Heart left ventricle (tissue), 16 donors: ENCODE measurements around the gene NHLRC4. TPM values are rescaled to one million over a fixed set of nuclear protein-coding genes. Genes with fewer than 3 reads are reported as not detected.

Source experiments
- ATAC-seq, 4 donors: fragments of 200-7000 bp; cut with Tn5 transposase; one replicate each; pipeline ENCODE4 v1.9.1; 2020 to 2022; ENCODE audit warnings: moderate library complexity in 4 of 4, mild to moderate bottlenecking in 3 of 4, moderate number of reproducible peaks in 1 of 4
- DNase-seq, 5 donors: peaks; one replicate each; pipeline ENCODE4 v3.0.0-alpha.2; 2020
- H3K27ac ChIP-seq, 12 donors: fragments of 200-600 bp; sonication (generic) in 4 of 12; one replicate each; pipeline versions ENCODE4 v1.5.0 to v1.8.0; 2016 to 2022; ENCODE audit warnings: mild to moderate bottlenecking in 2 of 12
- H3K27me3 ChIP-seq, 9 donors: fragments of 200-600 bp; sonication (generic) in 2 of 9; one replicate each; pipeline versions ENCODE4 v1.5.1 to v1.8.0; 2016 to 2022; ENCODE audit warnings: mild to moderate bottlenecking in 3 of 9
- H3K36me3 ChIP-seq, 9 donors: fragments of 200-600 bp; sonication (generic) in 2 of 9; one replicate each; pipeline versions ENCODE4 v1.5.0 to v1.8.0; 2018 to 2022; ENCODE audit warnings: mild to moderate bottlenecking in 2 of 9
- H3K4me1 ChIP-seq, 12 donors: fragments of 200-600 bp; sonication (generic) in 4 of 12; one replicate each; pipeline versions ENCODE4 v1.5.0 to v1.8.0; 2016 to 2022; ENCODE audit warnings: mild to moderate bottlenecking in 3 of 12
- H3K4me3 ChIP-seq, 12 donors: fragments of 200-600 bp; sonication (generic) in 4 of 12; one replicate each; pipeline versions ENCODE4 v1.5.0 to v1.8.0; 2017 to 2022; ENCODE audit warnings: mild to moderate bottlenecking in 9 of 12, moderate library complexity in 4 of 12
- H3K9me3 ChIP-seq, 12 donors: fragments of 200-600 bp; sonication (generic) in 4 of 12; one replicate each; pipeline versions ENCODE4 v1.5.0 to v1.8.0; 2016 to 2022; ENCODE audit warnings: mild to moderate bottlenecking in 1 of 12
- POLR2A ChIP-seq, 2 donors: fragments of 450-650 bp; IDR thresholded peaks; one replicate each; pipeline ENCODE4 v1.6.1; 2017; ENCODE audit warnings: antibody characterized with exemption in 2 of 2, mild to moderate bottlenecking in 2 of 2, moderate library complexity in 2 of 2
- WGBS, 4 donors: extraction: QIAGEN DNeasy Blood & Tissue Kit in 2 of 4; methylation state at CpG; one replicate each; pipeline versions ENCODE4 v1.1.5 to v1.1.7; 2013 to 2018; 5-methylcytosine and 5-hydroxymethylcytosine counted together
- intact Hi-C, 10 donors: fragments of 100-400 bp; cut with DNase I; formaldehyde crosslinking; loops; one replicate each; pipeline versions ENCODE4 v1.11.1 to v1.14.2; 2022
- polyA plus RNA-seq, 2 donors: library from polyadenylated mRNA; stranded (reverse); fragments of 200-250 nt; gene quantifications; one replicate each; pipeline ENCODE4 v1.2.3, GENCODE V29; 2013
- total RNA-seq, 9 donors: library from RNA; depleted of rRNA in 2 of 9; stranded (reverse); fragments of >200 nt in 2 of 9; fragmentation: NEBNext Ultra II Directional in 3 of 9; extraction: Animal tissue kit (Norgen Biotek cat#: 25700) in 3 of 9; gene quantifications; one replicate each; pipeline versions ENCODE4 v1.1.0 to v1.2.4, GENCODE V29; 2016 to 2023
- TF ChIP-seq, protein P1 (sequence below), 12 donors: fragments of 200-600 bp; sonication (generic) in 4 of 12; IDR thresholded peaks; one replicate each; pipeline versions ENCODE4 v1.5.0 to v1.8.0; 2018 to 2022; ENCODE audit warnings: antibody characterized with exemption in 12 of 12, mild to moderate bottlenecking in 5 of 12
- donor health status: ischemic (EF 13 %, LVEDD 7.1; RV severe dilation, severe dysfunction).
- donor health status: healthy with polysubstance abuse.
- donor health status: DM: no; HTN: yes; CAD: no.
- donor health status: DM: no; HTN: no; CAD: no.
- donor health status: ischemic (EF 25% LVEDD 6.9; RV normal size, moderate dysfunction).
- donor health status: ischemic (EF 25% LVEDD 5.7; RV mildly dilated, moderate dysfunction).
- donor health status: healthy.
- donor health status: DM: yes; HTN: yes; CAD: no.
- donor health status: ischemic (EF 35%, LVEDD 5.7; RV mildly dilated, moderate dysfunction).
- donor health status: nonischemic (EF 11% LVEDD 7.7; RV severe dilation, severe dysfunction).
- donor health status: DM: yes; HTN: yes; CAD: no.
- donor health status: PGD.
- donor health status: ischemic (EF 29% LVEDD 5.4; RV normal size, mild dysfunction).
- donor health status: nonischemic (EF 23%, LVEDD 6.1; RV moderate dilation, normal function).

Gene NHLRC4
- total and polyA plus RNA-seq, 11 donors, result 0.23 to 0.86 (median 0.48) TPM; not detected in 1

DNA sequence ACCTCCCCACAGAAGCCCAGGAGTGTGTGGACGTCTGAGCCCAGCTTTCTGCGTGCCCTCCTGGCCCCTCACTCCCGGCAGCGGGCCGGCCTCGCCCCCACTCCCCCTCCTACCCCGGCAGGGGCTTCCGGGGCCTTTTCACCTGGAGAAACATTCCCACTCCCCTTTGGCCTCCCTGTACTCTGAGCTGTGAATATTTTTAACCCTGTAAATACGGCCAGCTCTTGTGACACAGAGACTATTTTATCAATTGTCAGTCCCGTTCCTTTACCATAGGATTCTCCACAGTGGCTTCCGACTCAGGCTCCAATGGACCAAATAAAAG, 12.5 kb upstream of the NHLRC4 start:
- no peak for ATAC-seq

DNA sequence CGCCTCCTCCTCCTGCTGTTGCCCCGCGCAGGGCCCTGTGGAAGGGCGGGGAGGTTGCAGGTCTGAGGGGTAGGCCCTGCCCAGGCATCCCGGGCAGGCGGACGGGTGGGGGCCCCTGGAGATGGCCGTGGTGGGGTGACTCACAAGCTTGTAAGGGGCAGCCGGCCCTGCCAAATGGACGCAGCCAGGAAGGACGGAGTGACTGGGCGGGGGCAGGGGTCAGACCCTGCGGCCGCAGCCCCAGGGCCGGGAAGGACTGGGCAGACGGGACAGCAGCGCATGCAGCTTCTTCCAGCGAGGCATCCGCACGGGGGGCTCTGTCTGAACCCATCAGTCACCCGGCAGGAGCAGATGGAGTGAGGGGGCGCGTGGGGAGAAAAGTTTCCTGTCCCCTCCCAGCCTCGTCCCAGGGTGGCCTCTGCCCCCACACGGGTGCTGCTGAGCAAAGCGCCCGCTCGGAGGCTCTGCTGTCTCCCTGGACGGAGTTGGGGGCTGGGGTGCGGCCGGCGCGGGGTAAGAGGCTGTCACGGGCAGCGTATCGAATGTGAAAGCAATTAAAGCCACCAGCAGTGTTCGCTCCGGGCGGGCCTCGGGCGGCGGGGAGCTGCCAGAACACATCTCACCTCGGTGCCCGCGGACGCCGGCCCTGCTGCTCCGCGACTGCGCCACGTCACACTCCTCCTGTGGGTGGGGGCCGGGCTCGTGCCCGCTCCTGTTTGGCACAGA, 12.0 kb upstream of the NHLRC4 start:
- intact Hi-C loops, result no loop called here
- ATAC-seq, result no peak
- TF ChIP-seq, protein P1, sequence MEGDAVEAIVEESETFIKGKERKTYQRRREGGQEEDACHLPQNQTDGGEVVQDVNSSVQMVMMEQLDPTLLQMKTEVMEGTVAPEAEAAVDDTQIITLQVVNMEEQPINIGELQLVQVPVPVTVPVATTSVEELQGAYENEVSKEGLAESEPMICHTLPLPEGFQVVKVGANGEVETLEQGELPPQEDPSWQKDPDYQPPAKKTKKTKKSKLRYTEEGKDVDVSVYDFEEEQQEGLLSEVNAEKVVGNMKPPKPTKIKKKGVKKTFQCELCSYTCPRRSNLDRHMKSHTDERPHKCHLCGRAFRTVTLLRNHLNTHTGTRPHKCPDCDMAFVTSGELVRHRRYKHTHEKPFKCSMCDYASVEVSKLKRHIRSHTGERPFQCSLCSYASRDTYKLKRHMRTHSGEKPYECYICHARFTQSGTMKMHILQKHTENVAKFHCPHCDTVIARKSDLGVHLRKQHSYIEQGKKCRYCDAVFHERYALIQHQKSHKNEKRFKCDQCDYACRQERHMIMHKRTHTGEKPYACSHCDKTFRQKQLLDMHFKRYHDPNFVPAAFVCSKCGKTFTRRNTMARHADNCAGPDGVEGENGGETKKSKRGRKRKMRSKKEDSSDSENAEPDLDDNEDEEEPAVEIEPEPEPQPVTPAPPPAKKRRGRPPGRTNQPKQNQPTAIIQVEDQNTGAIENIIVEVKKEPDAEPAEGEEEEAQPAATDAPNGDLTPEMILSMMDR (IDR thresholded peaks at IDR 0.05), result no peak
- TF ChIP-seq POLR2A (IDR thresholded peaks at IDR 0.05), result no peak

More for the DNA sequence above, 12.5 kb upstream of the NHLRC4 start:
- H3K4me1 ChIP-seq, result peaks cover 0 to 7% (median 0%) of the 10 kb centered on the region in 12 donors
- TF ChIP-seq POLR2A (IDR thresholded peaks at IDR 0.05), result no peak
- TF ChIP-seq, protein P1 (IDR thresholded peaks at IDR 0.05), result no peak
- peaks cover 0 to 41% (median 21%) of the 10 kb centered on the region in 9 donors for H3K36me3 ChIP-seq
- H3K4me3 ChIP-seq, result no peak overlapping the region
- 89 to 92% (median 90%) methylated on average over 10 to 11 of the region's 11 CpGs for WGBS, 4 donors
- H3K9me3 ChIP-seq, result no peaks in the 10 kb centered on the region
- peaks cover under 1 to 12% (median 3%) of the 10 kb centered on the region in 9 donors for H3K27me3 ChIP-seq
- DNase-seq, result no peak
- H3K27ac ChIP-seq, result no peak overlapping the region
- intact Hi-C loops, result no loop called here

DNA sequence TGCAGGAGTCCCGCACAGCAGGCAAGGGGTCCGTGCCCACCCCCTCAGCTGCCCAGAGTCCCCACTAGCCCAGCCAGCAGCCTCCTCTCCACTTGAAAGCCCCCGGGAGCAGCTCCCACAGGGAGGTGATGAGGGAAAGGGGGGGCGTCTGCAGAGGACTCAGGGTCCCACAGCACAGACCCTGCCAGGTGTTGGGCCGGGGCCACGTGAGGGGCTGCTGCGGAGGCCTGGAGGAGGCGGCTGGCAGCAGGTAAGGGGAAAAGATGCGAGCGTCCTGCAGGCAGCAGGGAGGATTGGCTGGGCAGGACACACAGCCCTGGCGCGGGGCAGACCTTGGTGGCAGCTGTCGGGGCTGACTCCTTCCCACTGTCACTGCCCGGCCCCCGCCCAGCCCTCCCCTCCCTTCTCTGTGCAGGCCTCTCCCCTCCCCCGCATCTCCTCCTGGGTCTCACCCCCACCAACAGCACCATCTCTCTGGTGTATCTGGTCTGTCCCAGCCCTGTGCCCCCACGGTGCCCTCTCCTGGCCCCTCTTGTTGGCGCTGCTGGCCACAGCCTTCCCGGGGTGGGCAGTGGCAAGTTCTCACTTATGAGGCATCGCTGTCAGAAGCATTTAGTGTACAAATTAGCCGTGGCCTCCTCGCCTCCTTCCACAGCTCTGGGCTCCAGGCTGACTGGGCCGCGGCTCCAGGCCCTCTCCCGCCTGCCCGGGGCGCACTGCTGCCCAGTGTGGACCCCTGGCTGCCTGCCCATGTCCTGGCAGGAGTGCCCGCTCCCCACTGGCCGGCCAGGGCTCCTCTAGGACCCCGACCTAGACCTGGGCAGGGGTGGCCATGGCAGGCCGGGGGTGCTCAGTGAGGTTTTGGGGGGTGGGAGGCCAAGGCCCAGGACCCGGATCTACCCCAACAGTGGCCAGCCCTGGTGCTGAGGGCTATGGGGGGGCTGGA, 11.0 kb upstream of the NHLRC4 start:
- Histone ChIP-seq H3K4me1 (peaks cover 0 to 22% (median 0%) of the 10 kb centered on the region in 12 donors), H3K9me3 (no peaks in the 10 kb centered on the region), H3K4me3 (no peak overlapping the region), H3K27ac (no peak overlapping the region), H3K36me3 (peaks cover 0 to 30% (median 16%) of the 10 kb centered on the region in 9 donors), H3K27me3 (peaks cover 8 to 26% (median 15%) of the 10 kb centered on the region in 9 donors)
- 71 to 81% (median 78%) methylated on average over 18 to 32 of the region's 32 CpGs for WGBS, 4 donors
- ATAC-seq (no peak), DNase-seq (no peak)
- intact Hi-C loops, result no loop called here
- TF ChIP-seq, protein P1 (IDR thresholded peaks at IDR 0.05), result no peak
- TF ChIP-seq POLR2A (IDR thresholded peaks at IDR 0.05), result no peak

More for the DNA sequence above, 12.0 kb upstream of the NHLRC4 start:
- Histone ChIP-seq H3K27ac (no peak overlapping the region), H3K36me3 (peaks cover 0 to 36% (median 16%) of the 10 kb centered on the region in 9 donors), H3K4me1 (peaks cover 0 to 12% (median 0%) of the 10 kb centered on the region in 12 donors), H3K27me3 (peaks cover 6 to 17% (median 8%) of the 10 kb centered on the region in 9 donors), H3K9me3 (no peaks in the 10 kb centered on the region), H3K4me3 (no peak overlapping the region)
- DNase-seq, result no peak
- WGBS, 4 donors, result 85 to 92% (median 87%) methylated on average over 28 to 54 of the region's 54 CpGs
